Ishikawa (cell line): ENCODE data around the gene PEX5.

ENCODE experiments used
- CEBPB ChIP-seq: IDR thresholded peaks from 2 replicates; pipeline ENCODE4 v1.6.1; 2012
- CREB1 ChIP-seq: IDR thresholded peaks from 2 replicates; pipeline ENCODE4 v1.6.1; 2012; ENCODE audit warnings: low read depth
- EGR1 ChIP-seq: IDR thresholded peaks from 2 replicates; pipeline ENCODE4 v1.6.1; 2012
- EP300 ChIP-seq: IDR thresholded peaks from 2 replicates; pipeline ENCODE4 v1.6.1; 2012; ENCODE audit warnings: borderline replicate concordance
- FOXM1 ChIP-seq: IDR thresholded peaks from 2 replicates; pipeline ENCODE4 v1.6.1; 2012; ENCODE audit warnings: low read depth, borderline replicate concordance
- MAX ChIP-seq: IDR thresholded peaks from 2 replicates; pipeline ENCODE4 v1.6.1; 2012
- NFIC ChIP-seq: IDR thresholded peaks from 2 replicates; pipeline ENCODE4 v1.6.1; 2012
- RAD21 ChIP-seq: IDR thresholded peaks from 2 replicates; pipeline ENCODE4 v1.6.1; 2012; ENCODE audit warnings: low read depth
- REST ChIP-seq: IDR thresholded peaks from 2 replicates; pipeline ENCODE4 v1.6.1; 2012; ENCODE audit warnings: low read depth, mild to moderate bottlenecking
- TAF1 ChIP-seq: IDR thresholded peaks from 2 replicates; pipeline ENCODE4 v1.6.1; 2012; ENCODE audit warnings: low read depth, mild to moderate bottlenecking
- TEAD4 ChIP-seq: IDR thresholded peaks from 2 replicates; pipeline ENCODE4 v1.6.1; 2012
- USF1 ChIP-seq: IDR thresholded peaks from 2 replicates; pipeline ENCODE4 v1.6.1; 2012

- TF ChIP-seq MAX: no peak
- no peak for TF ChIP-seq REST
- TF ChIP-seq FOXM1: no peak
- TF ChIP-seq EP300: no peak
- no peak for TF ChIP-seq USF1
- no peak for TF ChIP-seq CEBPB
- no peak for TF ChIP-seq CREB1
- TF ChIP-seq EGR1: no peak
- no peak for TF ChIP-seq TEAD4
- TF ChIP-seq TAF1: no peak
- TF ChIP-seq NFIC: no peak
- no peak for TF ChIP-seq RAD21
These were observed 4.2 kb downstream of the PEX5 start for GRCh38 chr12:7193674-7194073.
